HG03064 (cell line): ENCODE measurements around the gene ADAM19.

Experiments used
- ATAC-seq: cut with Tn5 transposase; IDR thresholded peaks from one replicate; pipeline ENCODE4 v1.9.1; 2021; ENCODE audit warnings: low read depth; ENCODE audit not compliant: unreplicated experiment

The ADAM19 gene

GRCh38 chr5:157563929-157564716 is 11.5 kb downstream of the ADAM19 start:
- ATAC-seq = no peak

- no peak for ATAC-seq
Observed at GRCh38 chr5:157563373-157563928, 12.1 kb downstream of the ADAM19 start.

GRCh38 chr5:157562111-157562581 is 13.4 kb downstream of the ADAM19 start:
- ATAC-seq = no peak

GRCh38 chr5:157561110-157561509 is 14.5 kb downstream of the ADAM19 start:
- ATAC-seq = no peak

- ATAC-seq = no peak
Observed at GRCh38 chr5:157559301-157559700, 16.3 kb downstream of the ADAM19 start.

- ATAC-seq = no peak
Observed at GRCh38 chr5:157558681-157559080, 16.9 kb downstream of the ADAM19 start.

GRCh38 chr5:157558041-157558595 is 17.5 kb downstream of the ADAM19 start:
- ATAC-seq = no peak

- ATAC-seq = no peak
Observed at GRCh38 chr5:157556615-157557418, 18.8 kb downstream of the ADAM19 start.

- ATAC-seq = no peak
Observed at GRCh38 chr5:157555037-157555640, 20.4 kb downstream of the ADAM19 start.

- no peak for ATAC-seq
Observed at GRCh38 chr5:157554179-157555036, 21.2 kb downstream of the ADAM19 start.

GRCh38 chr5:157552650-157553049 is 22.9 kb downstream of the ADAM19 start:
- no peak for ATAC-seq

GRCh38 chr5:157550663-157551062 is 24.9 kb downstream of the ADAM19 start:
- ATAC-seq = no peak

GRCh38 chr5:157549954-157550549 is 25.5 kb downstream of the ADAM19 start:
- no peak for ATAC-seq

GRCh38 chr5:157549283-157549629 is 26.3 kb downstream of the ADAM19 start:
- no peak for ATAC-seq

GRCh38 chr5:157548513-157549282 is 26.9 kb downstream of the ADAM19 start:
- no peak for ATAC-seq

- no peak for ATAC-seq
Observed at GRCh38 chr5:157547941-157548512, 27.5 kb downstream of the ADAM19 start.

GRCh38 chr5:157546456-157547100 is 29.0 kb downstream of the ADAM19 start:
- no peak for ATAC-seq
